H7 (cell line): Measurements from ENCODE around the gene ANAPC2. TPM values are rescaled to one million over a fixed set of nuclear protein-coding genes. Genes with fewer than 3 reads are reported as not detected.

Experiments used
- total RNA-seq: library from RNA; depleted of rRNA; stranded (reverse); fragments of >200 nt; shearing (Covaris generic); gene quantifications from 2 replicates; pipeline ENCODE4 v1.2.3, GENCODE V29; 2014; rRNA removed

The ANAPC2 gene
- total RNA-seq, 1 experiment from 2014 or later = 26.2 TPM

Other genes starting within 250 kb of the ANAPC2 start
- gene FBXW5, start 243.8 kb downstream of the ANAPC2 start, total RNA-seq = 97.5 and 105 TPM in 2 replicates
- gene C8G, start 243.3 kb downstream of the ANAPC2 start, total RNA-seq = not detected in 2 replicates
- 0.38 and 2.9 TPM in 2 replicates for gene LCN12, start 236.3 kb downstream of the ANAPC2 start, total RNA-seq
- 1.3 and 2.0 TPM in 2 replicates for gene PTGDS, start 211.1 kb downstream of the ANAPC2 start, total RNA-seq
- gene LCNL1, start 205.6 kb downstream of the ANAPC2 start, total RNA-seq = 0.21 and 0.33 TPM in 2 replicates
- 45.7 and 53.2 TPM in 2 replicates for gene PAXX, start 196.1 kb downstream of the ANAPC2 start, total RNA-seq
- gene CLIC3, start 192.0 kb downstream of the ANAPC2 start, total RNA-seq = not detected in 2 replicates
- 6.8 and 10.4 TPM in 2 replicates for gene ABCA2, start 160.3 kb downstream of the ANAPC2 start, total RNA-seq
- gene FUT7, start 156.5 kb downstream of the ANAPC2 start, total RNA-seq = not detected in 2 replicates
- gene NPDC1, start 142.4 kb downstream of the ANAPC2 start, total RNA-seq = 10.1 and 25.1 TPM in 2 replicates
- not detected in 2 replicates for gene ENTPD2, start 134.5 kb downstream of the ANAPC2 start, total RNA-seq
- gene SAPCD2, start 118.0 kb downstream of the ANAPC2 start, total RNA-seq = 59.7 and 59.9 TPM in 2 replicates
- 9.0 and 14.9 TPM in 2 replicates for gene UAP1L1, start 111.0 kb downstream of the ANAPC2 start, total RNA-seq
- 70.5 and 70.9 TPM in 2 replicates for gene MAN1B1, start 101.6 kb downstream of the ANAPC2 start, total RNA-seq
- gene DPP7, start 73.8 kb downstream of the ANAPC2 start, total RNA-seq = 15.8 and 18.2 TPM in 2 replicates
- 0.33 and 0.52 TPM in 2 replicates for gene GRIN1, start 49.4 kb downstream of the ANAPC2 start, total RNA-seq
- gene LRRC26, start 18.5 kb downstream of the ANAPC2 start, total RNA-seq = 0.59 and 0.67 TPM in 2 replicates
- gene TMEM210, start 16.5 kb downstream of the ANAPC2 start, total RNA-seq = not detected in 2 replicates
- 109 and 143 TPM in 2 replicates for gene SSNA1, start 116 bp upstream of the ANAPC2 start, total RNA-seq
- gene TPRN, start 12.2 kb upstream of the ANAPC2 start, total RNA-seq = 19.3 and 23.3 TPM in 2 replicates
- 59.1 and 62.3 TPM in 2 replicates for gene TMEM203, start 17.1 kb upstream of the ANAPC2 start, total RNA-seq
- 22.2 and 22.7 TPM in 2 replicates for gene NDOR1, start 17.1 kb upstream of the ANAPC2 start, total RNA-seq
- gene RNF208, start 33.7 kb upstream of the ANAPC2 start, total RNA-seq = 1.0 TPM in 2 replicates
- gene CYSRT1, start 36.6 kb upstream of the ANAPC2 start, total RNA-seq = 0.83 and 2.9 TPM in 2 replicates
- not detected in 2 replicates for gene RNF224, start 38.9 kb upstream of the ANAPC2 start, total RNA-seq
- 0.03 TPM in 1 of 2 replicates, not detected in the other for gene SLC34A3, start 42.3 kb upstream of the ANAPC2 start, total RNA-seq
- 238 and 257 TPM in 2 replicates for gene TUBB4B, start 52.7 kb upstream of the ANAPC2 start, total RNA-seq
- not detected in 2 replicates for gene STPG3, start 62.7 kb upstream of the ANAPC2 start, total RNA-seq
- 112 and 121 TPM in 2 replicates for gene NELFB, start 66.8 kb upstream of the ANAPC2 start, total RNA-seq
- 21.3 and 23.2 TPM in 2 replicates for gene TOR4A, start 89.2 kb upstream of the ANAPC2 start, total RNA-seq
- 27.7 and 34.8 TPM in 2 replicates for gene NRARP, start 113.7 kb upstream of the ANAPC2 start, total RNA-seq
- 7.0 and 15.7 TPM in 2 replicates for gene EXD3, start 234.6 kb upstream of the ANAPC2 start, total RNA-seq
- gene NOXA1, start 234.8 kb upstream of the ANAPC2 start, total RNA-seq = 0.78 and 1.0 TPM in 2 replicates